T-helper 2 cell treated with Interferon-gamma antibody and Interleukin-4, amounts not matched to agents 5 μg/mL and 100 μg/mL, for 36 hours (primary cell): ENCODE results near the gene ZNF778.

Experiments used
- DNase-seq: peaks from one replicate; pipeline ENCODE4 v3.0.0; 2021; ENCODE audit warnings: low spot score
- H3K27ac Mint-ChIP-seq: one replicate; pipeline ENCODE4 v1.8.0; 2021; ENCODE audit warnings: mild to moderate bottlenecking, mixed read lengths
- H3K27me3 Mint-ChIP-seq: one replicate; pipeline ENCODE4 v1.8.0; 2021; ENCODE audit warnings: low read depth, mixed read lengths
- H3K36me3 Mint-ChIP-seq: one replicate; pipeline ENCODE4 v1.8.0; 2021; ENCODE audit warnings: low read depth, mixed read lengths
- H3K4me1 Mint-ChIP-seq: one replicate; pipeline ENCODE4 v1.8.0; 2021; ENCODE audit warnings: low read depth, mixed read lengths
- H3K4me3 Mint-ChIP-seq: one replicate; pipeline ENCODE4 v1.8.0; 2022; ENCODE audit warnings: mild to moderate bottlenecking, moderate library complexity, mixed read lengths
- H3K9me3 Mint-ChIP-seq: one replicate; pipeline ENCODE4 v1.8.0; 2021; ENCODE audit warnings: mixed read lengths

ZNF778 gene

DNA sequence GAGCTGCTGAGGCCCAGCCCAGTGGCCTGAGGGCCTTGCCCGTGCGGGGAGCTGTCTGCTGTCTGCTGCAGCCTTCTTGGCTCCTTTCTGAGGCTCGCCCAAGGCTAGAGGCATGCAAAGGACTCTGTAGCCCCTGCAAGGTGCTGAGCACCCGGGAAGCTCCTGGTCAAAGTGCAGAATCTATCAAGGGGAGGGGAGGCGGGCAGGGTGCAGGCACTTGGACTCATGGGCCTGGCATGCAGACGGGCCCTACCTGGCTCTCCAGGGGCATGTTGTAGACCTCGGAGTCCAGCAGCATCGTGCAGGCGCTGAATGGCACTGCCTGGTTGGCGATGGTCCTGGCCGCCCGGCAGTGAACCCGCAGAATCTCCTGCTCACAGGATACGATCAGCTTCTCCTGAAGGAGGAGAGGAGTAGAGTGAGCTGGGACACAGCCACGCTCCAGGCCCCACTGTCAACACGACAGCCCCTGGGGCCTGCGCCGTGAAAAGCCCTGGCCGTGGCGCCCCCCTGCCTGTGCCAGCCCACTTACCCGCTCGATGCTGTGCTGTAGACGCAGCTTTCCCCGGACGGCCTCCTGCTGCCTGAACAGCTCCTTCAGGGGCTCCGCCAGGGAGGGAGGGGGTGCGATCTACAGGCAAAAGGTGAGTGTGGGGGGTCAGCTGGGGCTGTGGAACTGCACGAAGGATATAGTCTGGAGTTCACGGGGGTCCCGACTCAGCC lies 57.2 kb downstream of the ZNF778 start:
- Mint-ChIP-seq H3K4me3 (no peak overlapping the region), H3K27ac (no peak overlapping the region), H3K4me1 (no peaks in the 10 kb centered on the region), H3K27me3 (no peaks in the 10 kb centered on the region), H3K36me3 (peaks cover 45% of the 10 kb centered on the region), H3K9me3 (no peaks in the 10 kb centered on the region)
- no peak for DNase-seq

DNA sequence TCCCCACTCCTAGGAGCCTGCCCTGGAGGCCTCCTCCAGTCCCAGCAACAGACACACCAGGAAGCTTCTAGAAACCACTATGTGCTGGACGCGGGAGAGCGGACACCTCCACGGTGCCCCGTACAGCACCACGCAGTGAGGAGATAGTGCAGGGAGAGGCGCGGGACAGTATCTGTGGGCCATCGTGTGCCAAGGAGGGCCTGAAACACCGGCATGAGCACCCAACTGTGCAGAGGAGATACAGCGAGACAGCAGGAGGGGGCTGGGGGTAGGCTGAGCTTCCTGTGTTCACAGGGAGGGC lies 57.7 kb downstream of the ZNF778 start:
- peaks cover 45% of the 10 kb centered on the region for H3K36me3 Mint-ChIP-seq
- H3K4me3 Mint-ChIP-seq: no peak overlapping the region
- DNase-seq: no peak
- H3K4me1 Mint-ChIP-seq: no peaks in the 10 kb centered on the region
- no peaks in the 10 kb centered on the region for H3K27me3 Mint-ChIP-seq
- no peaks in the 10 kb centered on the region for H3K9me3 Mint-ChIP-seq
- H3K27ac Mint-ChIP-seq: no peak overlapping the region

DNA sequence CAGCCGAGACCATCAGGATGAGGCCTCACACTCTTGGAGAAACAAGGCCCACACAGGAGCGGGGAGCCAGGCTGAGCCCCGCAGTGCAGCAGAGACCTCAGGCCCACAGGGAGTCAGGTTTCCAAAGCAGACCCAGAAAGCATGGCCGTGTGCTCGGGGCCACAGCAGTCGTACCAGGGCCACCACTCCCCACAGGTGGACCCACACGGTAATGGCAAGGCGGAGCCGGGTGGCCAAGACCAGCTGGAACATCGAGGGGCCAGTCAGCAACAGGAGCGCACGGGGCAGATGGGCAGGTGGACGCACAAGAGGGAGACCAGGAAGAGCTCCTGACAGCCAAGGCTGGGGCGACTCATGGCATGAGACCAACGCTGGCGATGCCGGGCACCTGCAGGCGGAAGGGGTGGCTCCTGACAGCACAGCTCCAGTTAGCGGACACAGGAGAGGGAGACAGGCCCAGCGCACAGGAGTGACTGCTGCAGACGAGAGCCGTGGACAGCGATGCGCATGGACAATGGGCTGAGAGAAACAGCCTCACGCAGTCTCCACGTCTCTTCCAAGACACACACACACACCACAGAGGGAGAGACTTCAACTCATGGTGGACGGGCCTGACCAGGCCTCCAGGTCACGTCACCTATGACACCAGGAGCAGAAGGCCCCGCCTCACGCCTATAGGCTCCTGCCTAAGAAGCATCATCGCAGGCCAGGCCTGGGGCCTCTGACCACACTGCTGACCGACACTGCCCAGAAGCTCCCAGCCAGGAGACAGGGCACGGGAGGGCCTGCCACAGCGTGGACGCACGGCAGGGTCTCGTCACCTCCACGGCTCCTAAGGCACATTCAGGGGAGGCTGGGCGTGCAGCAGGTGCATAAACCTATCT lies 58.6 kb downstream of the ZNF778 start:
- Mint-ChIP-seq H3K36me3 (peaks cover 43% of the 10 kb centered on the region), H3K27me3 (no peaks in the 10 kb centered on the region), H3K27ac (no peak overlapping the region), H3K4me3 (no peak overlapping the region), H3K9me3 (no peaks in the 10 kb centered on the region), H3K4me1 (no peaks in the 10 kb centered on the region)
- DNase-seq: no peak

DNA sequence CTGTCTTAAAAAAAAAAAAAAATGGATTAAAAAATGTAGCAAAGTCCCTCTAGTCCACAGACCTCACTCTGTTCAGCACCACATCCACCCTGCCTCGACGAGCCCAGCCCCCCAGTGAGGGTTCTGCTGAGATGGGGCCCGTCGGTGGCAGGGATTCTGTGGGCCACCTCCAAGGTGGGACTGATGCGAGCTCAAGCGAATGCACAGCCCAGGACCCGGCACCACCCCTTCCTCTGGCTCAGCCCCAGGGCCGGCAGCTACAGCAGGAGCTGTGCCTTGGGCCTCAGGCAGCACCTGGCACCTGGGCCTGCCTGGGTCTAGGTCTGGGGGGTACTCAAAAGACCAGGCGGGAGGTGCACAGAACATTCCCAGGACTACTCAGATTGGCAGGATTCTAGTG lies 59.5 kb downstream of the ZNF778 start:
- DNase-seq: no peak
- Mint-ChIP-seq H3K9me3 (no peaks in the 10 kb centered on the region), H3K27ac (no peak overlapping the region), H3K4me3 (no peak overlapping the region), H3K27me3 (no peaks in the 10 kb centered on the region), H3K4me1 (no peaks in the 10 kb centered on the region), H3K36me3 (peaks cover 38% of the 10 kb centered on the region)

DNA sequence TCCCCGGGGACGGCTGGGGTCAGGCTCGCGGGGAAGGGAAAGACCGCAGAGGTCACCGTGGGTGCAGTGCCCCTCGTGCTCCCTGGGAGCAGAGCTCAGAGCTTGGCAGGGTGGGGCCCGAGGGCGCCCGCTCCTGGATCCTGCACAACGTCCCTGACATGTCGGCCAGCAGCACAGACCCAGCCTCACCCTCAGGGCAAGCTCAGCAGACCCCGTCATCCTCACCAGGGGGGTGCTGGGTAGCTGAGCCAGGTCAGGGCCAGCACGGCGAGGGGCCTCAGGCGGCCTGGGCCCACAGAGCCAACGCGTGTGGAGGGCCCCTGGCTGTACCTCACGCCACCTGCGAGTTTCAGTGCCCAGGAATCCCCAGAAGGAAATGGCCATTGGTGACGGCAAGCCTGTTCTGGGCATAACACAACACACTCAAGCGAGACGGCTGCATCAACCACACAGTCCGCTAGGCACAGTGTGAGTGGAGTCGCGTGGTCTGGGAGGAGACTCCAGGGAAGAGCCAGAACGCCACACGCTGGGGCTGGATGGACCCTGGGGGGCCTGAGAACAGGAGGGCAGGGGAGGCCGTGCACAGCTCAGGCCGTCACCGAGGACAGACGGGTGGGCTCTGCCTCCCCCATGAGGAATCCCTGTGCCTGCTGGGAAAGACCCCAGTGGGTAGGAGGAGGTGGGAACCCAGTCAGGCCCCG lies 60.3 kb downstream of the ZNF778 start:
- no peaks in the 10 kb centered on the region for H3K4me1 Mint-ChIP-seq
- no peak overlapping the region for H3K27ac Mint-ChIP-seq
- no peak for DNase-seq
- peaks cover 34% of the 10 kb centered on the region for H3K36me3 Mint-ChIP-seq
- H3K4me3 Mint-ChIP-seq: no peak overlapping the region
- H3K9me3 Mint-ChIP-seq: no peaks in the 10 kb centered on the region
- no peaks in the 10 kb centered on the region for H3K27me3 Mint-ChIP-seq

DNA sequence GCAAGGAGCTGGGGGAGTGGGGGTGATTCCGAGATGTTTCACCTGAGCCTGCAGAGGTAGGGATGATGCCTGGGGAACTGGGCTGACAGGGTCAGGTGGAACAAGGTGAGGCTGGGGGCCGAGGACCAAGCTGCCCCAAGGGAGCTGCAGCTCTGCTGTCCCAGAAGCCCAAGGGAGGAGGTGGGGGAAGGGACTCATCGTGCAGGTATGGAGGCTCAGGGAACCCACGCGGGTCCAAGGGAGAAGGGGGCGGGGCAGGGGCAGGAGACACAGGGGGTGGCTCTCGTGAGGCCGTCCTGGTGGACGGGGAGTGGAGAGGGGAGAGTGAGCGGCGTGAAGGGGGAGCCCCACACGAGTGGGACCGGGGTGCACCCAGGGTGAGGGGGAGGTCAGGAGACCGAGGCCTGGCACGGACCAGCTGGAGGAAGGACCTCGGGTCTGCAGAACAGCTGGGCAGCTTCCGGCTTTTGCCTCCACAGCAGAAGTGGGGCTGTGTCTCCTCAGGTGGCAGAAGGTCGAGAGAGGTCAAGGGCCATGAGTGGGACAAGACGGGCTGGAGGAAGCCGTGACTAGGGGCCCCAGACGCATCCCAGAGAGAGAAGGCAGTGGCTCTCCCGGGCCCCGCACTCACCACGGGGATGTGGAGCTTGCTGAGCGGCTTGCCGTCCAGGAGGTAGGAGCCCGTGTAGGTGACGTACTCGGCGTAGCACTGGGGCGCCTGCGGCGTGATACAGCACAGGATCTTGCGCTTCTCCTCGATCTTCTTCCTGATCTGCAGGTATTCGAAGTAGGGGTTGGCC lies 61.1 kb downstream of the ZNF778 start:
- no peaks in the 10 kb centered on the region for H3K4me1 Mint-ChIP-seq
- H3K27ac Mint-ChIP-seq: no peak overlapping the region
- H3K27me3 Mint-ChIP-seq: no peaks in the 10 kb centered on the region
- H3K9me3 Mint-ChIP-seq: no peaks in the 10 kb centered on the region
- peaks cover 25% of the 10 kb centered on the region for H3K36me3 Mint-ChIP-seq
- H3K4me3 Mint-ChIP-seq: no peak overlapping the region
- no peak for DNase-seq

DNA sequence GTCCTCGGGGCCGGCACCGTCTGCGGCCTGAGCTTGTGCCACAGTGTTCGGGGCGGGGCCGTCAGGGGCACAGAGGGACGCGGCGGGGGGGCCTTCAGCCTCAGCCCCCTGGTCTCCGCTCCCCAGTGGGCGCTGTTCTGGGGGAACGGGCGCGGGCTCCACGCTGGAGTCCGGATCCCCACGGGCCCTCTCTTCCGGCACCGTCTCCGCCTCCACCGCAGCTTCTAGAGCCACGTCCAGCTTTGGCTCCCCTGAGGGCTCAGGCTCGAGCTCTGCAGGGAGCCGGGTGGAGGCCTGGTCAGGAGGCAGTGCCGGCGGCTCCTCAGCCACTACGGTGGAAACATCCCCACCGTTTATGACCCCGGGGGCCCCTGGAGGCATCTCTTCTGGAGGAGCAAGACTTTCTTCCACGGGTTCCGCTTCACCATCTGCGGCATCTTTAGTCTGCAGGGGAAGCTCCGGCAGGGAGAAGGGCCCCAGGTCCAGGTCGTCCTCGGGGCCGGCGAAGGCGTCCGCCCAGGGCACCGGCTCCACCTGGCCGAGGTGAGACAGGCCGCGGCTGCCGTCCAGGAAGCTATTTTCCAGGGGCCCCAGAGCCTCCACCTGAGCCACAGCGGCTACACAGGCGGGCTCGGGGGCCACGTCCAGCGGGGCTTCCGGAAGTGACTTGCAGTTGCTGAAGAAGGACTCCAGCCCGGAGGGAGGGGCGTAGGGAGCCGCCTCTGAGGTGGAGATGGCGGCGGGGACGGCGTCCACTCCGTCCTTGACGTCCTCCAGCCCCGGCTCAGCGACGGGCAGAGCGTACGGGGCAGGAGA lies 62.4 kb downstream of the ZNF778 start:
- Mint-ChIP-seq H3K9me3 (no peaks in the 10 kb centered on the region), H3K4me3 (no peak overlapping the region), H3K36me3 (peaks cover 18% of the 10 kb centered on the region), H3K27me3 (no peaks in the 10 kb centered on the region), H3K27ac (no peak overlapping the region), H3K4me1 (no peaks in the 10 kb centered on the region)
- no peak for DNase-seq

DNA sequence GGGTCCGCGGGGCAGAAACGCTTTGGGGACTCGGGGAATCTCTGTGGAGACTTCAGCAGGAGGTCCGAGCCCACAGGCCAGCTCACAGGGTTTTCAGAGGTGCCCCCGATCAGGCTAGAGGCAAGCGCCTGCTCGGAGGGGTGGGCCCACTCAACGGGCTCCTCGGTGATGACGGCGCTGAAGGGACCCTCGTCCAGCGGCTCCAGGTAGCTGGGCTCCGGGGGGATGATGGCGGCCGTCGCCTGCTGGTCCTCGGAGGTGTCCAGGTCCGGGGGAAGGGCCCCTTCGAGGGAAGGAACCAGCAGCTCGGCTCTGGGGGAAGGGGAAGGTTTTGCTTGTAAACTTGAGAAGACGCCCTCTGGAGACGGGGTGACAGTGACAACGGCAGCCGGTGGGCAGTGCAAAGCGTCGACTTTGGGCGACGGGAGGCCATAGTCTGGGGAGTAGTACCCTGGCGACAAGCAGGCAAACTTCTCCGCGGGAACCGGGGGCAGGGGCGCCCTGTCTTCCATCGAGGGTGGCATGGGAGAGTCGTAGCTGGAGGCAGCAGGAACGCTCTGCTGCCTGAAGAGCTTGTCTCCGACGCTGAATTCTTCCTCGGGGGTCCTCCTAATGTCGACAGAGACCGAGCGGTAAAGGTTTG lies 63.2 kb downstream of the ZNF778 start:
- DNase-seq: no peak
- no peaks in the 10 kb centered on the region for H3K4me1 Mint-ChIP-seq
- H3K9me3 Mint-ChIP-seq: no peaks in the 10 kb centered on the region
- peaks cover 13% of the 10 kb centered on the region for H3K36me3 Mint-ChIP-seq
- H3K4me3 Mint-ChIP-seq: no peak overlapping the region
- no peaks in the 10 kb centered on the region for H3K27me3 Mint-ChIP-seq
- no peak overlapping the region for H3K27ac Mint-ChIP-seq

DNA sequence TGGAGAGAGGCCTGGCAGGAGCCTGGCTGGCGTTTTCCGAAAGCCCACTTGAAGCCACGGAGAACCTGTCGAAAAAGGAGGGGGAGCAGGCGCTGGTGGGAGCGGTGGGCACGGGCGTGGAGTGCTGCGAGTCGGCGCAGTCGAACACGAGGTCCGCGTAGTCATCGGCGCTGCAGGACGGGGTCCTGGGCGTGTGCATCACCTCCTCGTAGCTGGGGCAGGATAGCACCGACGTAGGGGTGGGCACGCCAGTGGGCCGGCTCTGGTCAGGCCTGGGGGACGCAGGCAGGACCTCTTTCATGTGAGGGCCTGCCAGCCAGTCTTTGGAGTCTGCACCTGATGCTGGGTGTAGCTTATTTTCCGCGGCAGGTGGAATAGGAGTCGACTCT lies 63.7 kb downstream of the ZNF778 start:
- no peak overlapping the region for H3K27ac Mint-ChIP-seq

DNA sequence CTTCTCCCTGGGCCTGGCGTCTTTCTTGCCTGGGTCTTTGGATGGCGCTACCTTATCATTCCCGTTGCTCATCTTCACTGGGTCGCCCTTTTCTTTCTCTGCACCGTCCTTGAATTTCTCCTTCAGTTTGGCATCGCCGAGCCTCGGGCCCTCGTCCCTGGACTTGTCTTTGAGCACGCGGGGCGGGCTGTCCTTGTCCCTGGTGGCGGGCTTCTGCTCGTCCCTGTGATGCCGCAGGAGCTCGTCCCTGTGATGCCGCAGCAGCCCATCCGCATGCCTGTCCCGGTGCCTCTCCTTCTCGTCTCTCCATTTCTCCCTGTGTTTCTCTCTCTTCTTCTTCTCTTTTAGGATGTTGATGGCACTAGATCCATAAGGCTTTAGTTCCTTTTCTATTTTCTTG lies 64.3 kb downstream of the ZNF778 start:
- no peak for DNase-seq
- Mint-ChIP-seq H3K27me3 (no peaks in the 10 kb centered on the region), H3K4me1 (no peaks in the 10 kb centered on the region), H3K36me3 (peaks cover 10% of the 10 kb centered on the region), H3K27ac (no peak overlapping the region), H3K9me3 (no peaks in the 10 kb centered on the region), H3K4me3 (no peak overlapping the region)

More for the DNA sequence above, 63.7 kb downstream of the ZNF778 start:
- H3K4me3 Mint-ChIP-seq: no peak overlapping the region
- no peak for DNase-seq
- peaks cover 9% of the 10 kb centered on the region for H3K36me3 Mint-ChIP-seq
- no peaks in the 10 kb centered on the region for H3K27me3 Mint-ChIP-seq
- H3K9me3 Mint-ChIP-seq: no peaks in the 10 kb centered on the region
- no peaks in the 10 kb centered on the region for H3K4me1 Mint-ChIP-seq

DNA sequence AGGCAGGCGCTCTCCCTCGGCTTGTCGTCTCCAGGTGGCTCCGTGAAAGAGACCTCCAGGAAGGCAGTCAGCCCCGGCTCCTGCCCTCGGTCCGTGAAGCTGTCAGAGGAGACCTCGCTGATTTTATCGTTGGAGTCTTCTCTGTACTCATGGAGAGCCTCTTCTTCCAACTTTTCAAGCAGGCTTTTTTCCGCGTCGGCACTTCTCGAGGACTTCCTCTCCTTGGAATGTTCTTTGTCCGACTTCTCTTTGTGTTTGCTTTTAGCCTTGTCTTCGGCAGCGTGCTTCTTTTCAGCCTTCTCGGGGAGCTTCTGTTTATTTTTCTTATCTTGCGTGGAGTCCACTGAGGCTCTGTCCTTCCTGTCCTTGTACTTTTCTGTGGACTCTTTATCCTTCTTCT lies 65.0 kb downstream of the ZNF778 start:
- DNase-seq: no peak
- Mint-ChIP-seq H3K36me3 (peaks cover 10% of the 10 kb centered on the region), H3K4me3 (no peak overlapping the region), H3K4me1 (no peaks in the 10 kb centered on the region), H3K9me3 (no peaks in the 10 kb centered on the region), H3K27ac (no peak overlapping the region), H3K27me3 (no peaks in the 10 kb centered on the region)

DNA sequence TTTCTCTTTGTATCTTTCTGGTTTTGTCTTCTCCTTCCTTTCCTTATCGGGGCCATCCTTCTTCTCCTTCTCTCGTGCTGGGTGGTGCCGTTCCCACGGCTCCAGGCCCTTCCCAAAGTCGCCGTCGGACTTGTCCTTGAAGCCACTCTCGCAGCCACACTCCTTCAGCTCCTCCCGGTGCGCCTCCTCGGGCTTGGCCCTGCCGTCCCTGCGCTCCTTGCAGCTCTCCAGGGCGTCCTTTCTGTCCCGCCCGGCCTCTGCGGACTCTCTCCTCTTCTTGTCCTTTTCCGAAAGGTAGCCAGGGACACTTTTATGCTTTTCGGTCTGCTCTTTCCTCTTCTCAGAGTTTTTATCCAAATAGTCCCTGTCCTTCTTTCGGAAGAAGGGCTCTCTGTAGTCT lies 65.9 kb downstream of the ZNF778 start:
- H3K27ac Mint-ChIP-seq: no peak overlapping the region
- H3K36me3 Mint-ChIP-seq: peaks cover 12% of the 10 kb centered on the region
- H3K4me1 Mint-ChIP-seq: no peaks in the 10 kb centered on the region
- H3K27me3 Mint-ChIP-seq: no peaks in the 10 kb centered on the region
- DNase-seq: no peak
- no peak overlapping the region for H3K4me3 Mint-ChIP-seq
- H3K9me3 Mint-ChIP-seq: no peaks in the 10 kb centered on the region

DNA sequence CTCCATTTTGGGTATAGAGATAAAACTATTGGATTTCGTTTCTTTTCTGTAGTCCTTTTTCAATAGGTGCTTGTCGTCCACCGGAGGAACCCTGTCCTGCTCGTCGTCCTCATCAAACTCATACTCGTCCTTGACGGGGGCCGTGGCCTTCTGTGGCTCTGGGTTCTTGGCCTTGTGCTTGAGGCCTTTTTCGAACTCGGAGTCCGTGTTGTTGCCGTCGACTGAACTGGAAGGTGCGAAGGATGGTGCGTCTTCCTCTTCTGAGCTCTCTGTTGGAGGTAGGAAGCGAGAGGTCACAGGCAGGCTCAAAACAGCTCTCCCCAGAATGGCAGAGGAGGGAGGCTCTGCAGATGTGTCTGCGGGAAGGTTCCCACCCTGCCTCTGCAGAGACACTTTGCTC lies 67.9 kb downstream of the ZNF778 start:
- no peak for DNase-seq
- H3K4me3 Mint-ChIP-seq: no peak overlapping the region
- H3K4me1 Mint-ChIP-seq: peaks cover 3% of the 10 kb centered on the region
- H3K27ac Mint-ChIP-seq: no peak overlapping the region
- H3K9me3 Mint-ChIP-seq: no peaks in the 10 kb centered on the region
- peaks cover 15% of the 10 kb centered on the region for H3K36me3 Mint-ChIP-seq
- no peaks in the 10 kb centered on the region for H3K27me3 Mint-ChIP-seq
